PC-3 (cell line): ENCODE results near the gene PADI6. TPM values are rescaled to one million over a fixed set of nuclear protein-coding genes. Genes with fewer than 3 reads are reported as not detected.

Source experiments
- ATAC-seq: fragments of 200-7000 bp; cut with Tn5 transposase; 2 replicates; pipeline ENCODE4 v1.9.1; 2020; ENCODE audit warnings: mild to moderate bottlenecking, moderate library complexity
- BruUV-seq: library from RNA; stranded (reverse); fragments of 400-500 nt; replicated peaks from 2 replicates; lab custom pipeline; 2021; lab: Mats Ljungman, UMichigan
- CTCF ChIA-PET: fragments of 300-600 bp; sonication (Branson Sonifier 250); formaldehyde crosslinking; loops from one replicate; lab custom pipeline; 2022; ENCODE audit warnings: antibody characterized with exemption; lab: Charles Lee
- POLR2A ChIA-PET: fragments of 300-600 bp; sonication (Branson Sonifier 250); formaldehyde crosslinking; loops from one replicate; lab custom pipeline; 2022; ENCODE audit warnings: antibody characterized with exemption; ENCODE audit not compliant: unreplicated experiment; lab: Charles Lee
- DNase-seq: peaks from one replicate; pipeline ENCODE4 v3.0.0-alpha.2; 2015
- H2AFZ ChIP-seq: fragments of 300-600 bp; sonication (generic); 2 replicates; pipeline ENCODE4 v1.6.0; 2016; ENCODE audit warnings: antibody characterized with exemption, low read length
- H3F3A ChIP-seq: fragments of 300-600 bp; sonication (generic); one replicate; pipeline ENCODE4 v1.6.0; 2017; ENCODE audit warnings: antibody characterized with exemption, low read length, control low read depth, mild to moderate bottlenecking; ENCODE audit not compliant: unreplicated experiment
- H3K27ac ChIP-seq: fragments of 300-600 bp; sonication (generic); 2 replicates; pipeline ENCODE4 v1.5.1; 2016; ENCODE audit warnings: mild to moderate bottlenecking, low read length
- H3K27me3 ChIP-seq: fragments of 300-600 bp; sonication (generic); 2 replicates; pipeline ENCODE4 v1.6.1; 2016; ENCODE audit warnings: low read length, mixed read lengths
- H3K36me3 ChIP-seq: fragments of 300-600 bp; sonication (generic); 2 replicates; pipeline ENCODE4 v1.6.1; 2016; ENCODE audit warnings: low read depth, mixed run types, low read length, mixed read lengths
- H3K4me1 ChIP-seq: fragments of 300-600 bp; sonication (generic); 2 replicates; pipeline ENCODE4 v1.5.1; 2016; ENCODE audit warnings: low read length; ENCODE audit not compliant: insufficient read depth
- H3K4me2 ChIP-seq: fragments of 300-600 bp; sonication (generic); 2 replicates; pipeline ENCODE4 v1.6.0; 2016; ENCODE audit warnings: low read length
- H3K4me3 ChIP-seq: fragments of 300-600 bp; sonication (generic); 2 replicates; pipeline ENCODE4 v1.5.1; 2016; ENCODE audit warnings: mild to moderate bottlenecking, low read length, mixed read lengths
- H3K79me2 ChIP-seq: fragments of 300-600 bp; sonication (generic); 2 replicates; pipeline ENCODE4 v1.6.1; 2017; ENCODE audit warnings: low read length, mixed read lengths
- H3K9ac ChIP-seq: fragments of 300-600 bp; sonication (generic); 2 replicates; pipeline ENCODE4 v1.6.0; 2016; ENCODE audit warnings: mild to moderate bottlenecking, low read length
- H3K9me2 ChIP-seq: fragments of 300-600 bp; sonication (generic); replicated peaks from 2 replicates; pipeline ENCODE4 v1.6.1; 2016; ENCODE audit warnings: mixed run types, low read length, mixed read lengths
- H3K9me3 ChIP-seq: fragments of 300-600 bp; sonication (generic); 2 replicates; pipeline ENCODE4 v1.6.1; 2016; ENCODE audit warnings: low read length, mixed read lengths
- H4K20me1 ChIP-seq: fragments of 300-600 bp; sonication (generic); 2 replicates; pipeline ENCODE4 v1.6.1; 2016; ENCODE audit warnings: low read length, mixed read lengths
- EZH2 ChIP-seq: fragments of 300-600 bp; sonication (generic); IDR thresholded peaks from one replicate; pipeline ENCODE4 v1.6.1; 2017; ENCODE audit warnings: antibody characterized with exemption, mild to moderate bottlenecking, low read length; ENCODE audit not compliant: unreplicated experiment
- EZH2phosphoT487 ChIP-seq: fragments of 300-600 bp; sonication (generic); IDR thresholded peaks from 2 replicates; pipeline ENCODE4 v1.6.1; 2018; ENCODE audit warnings: mild to moderate bottlenecking, antibody characterized with exemption, low read length, borderline replicate concordance
- intact Hi-C: fragments of 100-400 bp; cut with micrococcal nuclease; formaldehyde crosslinking; loops from 2 replicates; pipeline ENCODE4 v1.9.0; 2023
- total RNA-seq: library from RNA; depleted of rRNA; stranded (reverse); fragments of >200 nt; gene quantifications from 2 replicates; pipeline ENCODE4 v1.2.3, GENCODE V29; 2014
- TF ChIP-seq, protein P1 (sequence below): fragments of 300-600 bp; sonication (generic); conservative IDR thresholded peaks from 2 replicates; pipeline ENCODE4 v1.5.1; 2017; ENCODE audit warnings: antibody characterized with exemption, low read depth, mild to moderate bottlenecking, low read length

Gene PADI6
- total RNA-seq, 1 experiment from 2014 or later = not detected

DNA sequence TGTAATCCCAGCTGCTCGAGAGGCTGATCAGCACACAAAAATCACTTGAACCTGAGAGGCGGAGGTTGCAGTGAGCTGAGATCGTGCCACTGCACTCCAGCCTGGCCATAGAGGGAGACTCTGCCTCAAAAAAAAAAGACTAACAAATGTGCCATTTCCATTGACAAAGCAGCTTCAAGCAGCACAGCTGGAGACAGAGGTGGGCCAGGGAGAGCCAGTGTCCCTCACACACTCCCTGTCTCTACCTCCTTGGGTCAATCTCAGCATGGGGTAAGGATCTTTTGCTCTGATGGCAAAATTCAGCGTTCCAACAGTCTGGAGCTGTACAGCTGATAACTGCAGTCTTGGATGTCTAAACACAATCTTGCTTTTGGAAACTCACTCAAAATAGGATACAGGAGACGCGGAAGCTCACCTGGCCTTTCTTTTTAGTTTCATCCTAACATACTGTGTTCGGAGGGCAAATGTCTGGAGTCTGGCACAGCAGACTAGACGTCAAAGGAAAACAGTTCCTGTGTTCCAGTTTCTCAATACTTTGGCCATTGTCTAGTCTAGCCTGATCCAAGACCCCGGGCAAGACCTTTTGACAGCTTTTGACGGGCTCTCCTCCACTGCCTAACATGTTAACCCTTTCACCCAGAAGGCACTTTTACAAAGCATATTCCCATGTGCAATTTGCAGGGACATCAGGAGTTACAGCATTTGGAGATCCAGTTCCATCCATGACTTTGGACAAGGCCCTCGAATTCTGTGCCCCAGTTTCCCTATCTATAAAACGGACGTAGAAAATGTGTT lies 64.6 kb downstream of the PADI6 start:
- H3K79me2 ChIP-seq = peaks cover 78% of the 10 kb centered on the region
- BruUV-seq = TSS peak; percentile 8
- no peaks in the 10 kb centered on the region for H3K9me2 ChIP-seq
- peaks cover 28% of the 10 kb centered on the region for H3K4me1 ChIP-seq
- TF ChIP-seq EZH2phosphoT487 (no peak), EZH2 (no peak)
- TF ChIP-seq, protein P1, sequence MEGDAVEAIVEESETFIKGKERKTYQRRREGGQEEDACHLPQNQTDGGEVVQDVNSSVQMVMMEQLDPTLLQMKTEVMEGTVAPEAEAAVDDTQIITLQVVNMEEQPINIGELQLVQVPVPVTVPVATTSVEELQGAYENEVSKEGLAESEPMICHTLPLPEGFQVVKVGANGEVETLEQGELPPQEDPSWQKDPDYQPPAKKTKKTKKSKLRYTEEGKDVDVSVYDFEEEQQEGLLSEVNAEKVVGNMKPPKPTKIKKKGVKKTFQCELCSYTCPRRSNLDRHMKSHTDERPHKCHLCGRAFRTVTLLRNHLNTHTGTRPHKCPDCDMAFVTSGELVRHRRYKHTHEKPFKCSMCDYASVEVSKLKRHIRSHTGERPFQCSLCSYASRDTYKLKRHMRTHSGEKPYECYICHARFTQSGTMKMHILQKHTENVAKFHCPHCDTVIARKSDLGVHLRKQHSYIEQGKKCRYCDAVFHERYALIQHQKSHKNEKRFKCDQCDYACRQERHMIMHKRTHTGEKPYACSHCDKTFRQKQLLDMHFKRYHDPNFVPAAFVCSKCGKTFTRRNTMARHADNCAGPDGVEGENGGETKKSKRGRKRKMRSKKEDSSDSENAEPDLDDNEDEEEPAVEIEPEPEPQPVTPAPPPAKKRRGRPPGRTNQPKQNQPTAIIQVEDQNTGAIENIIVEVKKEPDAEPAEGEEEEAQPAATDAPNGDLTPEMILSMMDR = no peak
- DNase-seq (no peak), ATAC-seq (no peak)
- ChIA-PET POLR2A (no interaction called here), CTCF (no interaction called here)
- no peaks in the 10 kb centered on the region for H3F3A ChIP-seq
- H4K20me1 ChIP-seq = peaks cover 50% of the 10 kb centered on the region
- intact Hi-C loops = no loop called here
- peak overlapping the region; percentile 99 for H3K4me2 ChIP-seq
- H2AFZ ChIP-seq = no peak overlapping the region
- H3K9ac ChIP-seq = peak overlapping the region; percentile 78
- no peak overlapping the region for H3K27ac ChIP-seq
- H3K27me3 ChIP-seq = no peaks in the 10 kb centered on the region
- peaks cover 31% of the 10 kb centered on the region for H3K36me3 ChIP-seq
- no peaks in the 10 kb centered on the region for H3K9me3 ChIP-seq
- H3K4me3 ChIP-seq = peak overlapping the region; percentile 96

DNA sequence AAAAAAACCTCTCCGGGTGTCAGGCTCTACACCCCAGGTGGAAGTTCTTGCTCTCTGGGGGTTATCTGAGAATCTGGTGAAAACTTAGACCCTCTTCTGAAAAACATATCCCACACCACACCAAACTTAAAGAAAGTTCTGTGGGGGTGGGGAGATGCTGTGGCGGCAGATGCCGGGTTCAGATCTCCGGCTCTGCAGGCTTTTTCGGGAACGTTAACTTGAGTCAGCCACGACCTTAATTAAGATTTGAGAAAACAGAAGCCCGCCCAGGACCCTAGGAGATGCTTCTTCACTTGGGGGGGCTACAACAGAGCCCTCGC lies 65.2 kb downstream of the PADI6 start:
- TF ChIP-seq EZH2phosphoT487 (no peak), EZH2 (no peak)
- TF ChIP-seq, protein P1 = no peak
- Histone ChIP-seq H3K4me1 (peaks cover 34% of the 10 kb centered on the region), H3K9ac (peak overlapping the region; percentile 78), H3K27me3 (no peaks in the 10 kb centered on the region), H3K4me2 (peak overlapping the region; percentile 99), H3K9me3 (no peaks in the 10 kb centered on the region), H2AFZ (no peak overlapping the region), H3K27ac (no peak overlapping the region), H3F3A (no peaks in the 10 kb centered on the region), H4K20me1 (peaks cover 47% of the 10 kb centered on the region), H3K36me3 (peaks cover 31% of the 10 kb centered on the region), H3K9me2 (no peaks in the 10 kb centered on the region), H3K79me2 (peaks cover 72% of the 10 kb centered on the region), H3K4me3 (peak overlapping the region; percentile 96)
- ChIA-PET POLR2A (no interaction called here), CTCF (no interaction called here)
- ATAC-seq (no peak), DNase-seq (no peak)
- BruUV-seq = no TSS peak
- intact Hi-C loops = no loop called here

DNA sequence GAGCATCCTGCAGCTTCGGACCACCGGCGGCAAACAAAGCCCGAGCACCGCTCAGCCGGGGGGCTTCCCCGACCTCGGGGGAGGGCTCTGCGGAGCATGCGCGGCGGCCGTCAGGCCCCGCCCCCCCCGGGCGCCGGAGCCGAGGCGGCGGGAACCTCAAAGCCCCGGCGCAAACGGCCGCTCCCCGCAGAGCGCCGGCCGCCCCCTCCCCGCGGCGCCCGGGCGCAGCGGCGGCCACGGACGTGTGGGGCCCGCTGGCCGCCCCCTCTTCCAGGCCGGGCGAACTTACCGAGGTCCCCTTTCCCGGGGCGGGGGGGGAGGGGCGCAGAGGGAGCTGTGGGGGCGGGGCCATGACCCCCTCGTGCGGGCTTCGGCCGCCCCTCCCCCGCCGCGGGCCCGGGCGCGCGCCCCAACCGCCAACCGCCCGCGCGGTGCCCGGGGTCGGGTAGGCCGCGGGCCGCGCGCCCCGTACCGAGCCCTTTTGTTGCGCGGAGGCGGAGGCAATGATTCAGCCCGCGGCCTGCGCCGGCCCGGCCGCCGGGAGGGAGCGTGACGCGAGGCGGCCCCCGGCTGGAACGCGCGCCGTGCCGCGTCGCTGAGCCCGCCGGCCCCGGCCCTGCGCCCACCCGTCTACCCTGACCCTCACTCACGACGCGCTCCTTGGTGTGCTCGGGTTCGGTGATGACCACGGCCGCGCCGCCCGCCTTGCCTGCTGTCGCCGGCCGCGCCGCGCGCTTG lies 65.8 kb downstream of the PADI6 start:
- POLR2A ChIA-PET = no interaction called here
- no peaks in the 10 kb centered on the region for H3K27me3 ChIP-seq
- H4K20me1 ChIP-seq = peaks cover 43% of the 10 kb centered on the region
- ATAC-seq (peak; percentile 19), DNase-seq (peak; percentile 54)
- no peaks in the 10 kb centered on the region for H3K9me2 ChIP-seq
- H3K27ac ChIP-seq = peak overlapping the region; percentile 90
- BruUV-seq = no TSS peak
- CTCF ChIA-PET = no interaction called here
- TF ChIP-seq EZH2phosphoT487 (no peak), EZH2 (no peak)
- TF ChIP-seq, protein P1 = no peak
- H2AFZ ChIP-seq = no peak overlapping the region
- H3F3A ChIP-seq = no peaks in the 10 kb centered on the region
- peak overlapping the region; percentile 100 for H3K9ac ChIP-seq
- H3K79me2 ChIP-seq = peaks cover 66% of the 10 kb centered on the region
- H3K4me1 ChIP-seq = peaks cover 35% of the 10 kb centered on the region
- H3K36me3 ChIP-seq = peaks cover 31% of the 10 kb centered on the region
- intact Hi-C loops = no loop called here
- H3K4me2 ChIP-seq = peak overlapping the region; percentile 99
- H3K4me3 ChIP-seq = peak overlapping the region; percentile 99
- no peaks in the 10 kb centered on the region for H3K9me3 ChIP-seq
